ENCODE measurements around the gene STRN3.

Gene STRN3

DNA sequence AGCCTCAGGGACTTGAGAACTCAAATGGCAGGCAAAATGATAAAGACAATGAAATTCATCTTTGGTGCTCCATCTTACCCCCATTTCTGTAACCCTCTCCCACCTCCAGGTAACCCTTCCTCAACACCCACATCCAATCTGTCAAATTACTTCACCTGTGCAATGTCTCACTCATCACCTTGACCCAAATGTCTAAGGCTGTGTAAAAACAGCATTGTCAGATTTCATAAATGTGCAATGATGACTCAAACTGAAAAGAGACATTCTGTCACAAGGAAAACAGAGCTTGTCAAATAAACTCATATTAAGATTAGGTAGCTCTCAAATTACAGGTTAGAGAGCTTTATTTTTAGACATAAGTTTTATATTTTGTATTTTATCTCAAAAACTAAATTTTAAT is 171.7 kb downstream of the STRN3 start:
- H3K36me3 ChIP-seq (ENCODE audit: insufficient read depth, low read length) = no peaks in the 10 kb centered on the region
- no peak overlapping the region for H3K9ac ChIP-seq (ENCODE audit: low read depth, low read length)
- H3K4me1 ChIP-seq (ENCODE audit: insufficient read depth, low read length) = no peaks in the 10 kb centered on the region
- H3K9me3 ChIP-seq (ENCODE audit: control insufficient read depth, insufficient read depth, low read length) = no peaks in the 10 kb centered on the region

DNA sequence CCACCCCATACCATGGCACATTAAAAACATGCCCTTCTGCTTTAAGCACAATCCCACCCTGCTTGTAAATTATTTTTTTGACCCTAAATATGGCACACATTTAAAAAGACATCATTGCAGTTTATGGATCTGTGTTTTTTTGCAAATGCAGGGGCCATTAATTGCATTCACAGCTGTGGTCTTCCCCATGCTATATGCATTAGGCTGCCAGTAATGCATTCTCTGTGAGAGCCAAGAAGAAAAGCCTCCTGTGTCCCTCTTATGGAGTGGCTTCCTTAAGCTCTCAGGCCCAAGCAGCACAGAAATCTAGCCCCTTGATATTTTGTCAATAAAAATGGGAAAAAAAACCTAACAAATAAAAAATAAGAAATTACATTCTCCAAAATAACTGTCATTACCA is 172.2 kb downstream of the STRN3 start:
- Histone ChIP-seq H3K4me1 (ENCODE audit: insufficient read depth, low read length) (no peaks in the 10 kb centered on the region), H3K9ac (ENCODE audit: low read depth, low read length) (no peak overlapping the region), H3K9me3 (ENCODE audit: control insufficient read depth, insufficient read depth, low read length) (no peaks in the 10 kb centered on the region), H3K36me3 (ENCODE audit: insufficient read depth, low read length) (no peaks in the 10 kb centered on the region)

DNA sequence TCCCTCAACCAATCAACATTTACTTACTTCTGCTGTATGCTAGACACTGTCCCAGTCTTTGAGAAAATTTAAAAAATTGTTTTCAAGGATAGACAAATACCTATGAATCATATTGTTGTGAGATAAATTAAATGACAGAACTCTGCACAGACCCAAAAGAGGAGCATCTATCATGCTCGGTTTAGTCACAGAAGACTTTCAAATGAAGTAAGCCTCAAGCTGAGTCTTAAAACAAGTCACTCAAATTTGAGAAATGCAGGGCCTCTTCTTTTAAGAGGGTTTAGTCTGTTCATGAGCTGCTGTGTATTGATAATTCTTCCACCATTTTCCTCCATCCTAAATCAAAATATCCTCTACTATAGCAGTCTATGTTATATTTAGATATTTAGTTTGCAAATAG is 176.2 kb downstream of the STRN3 start:
- H3K36me3 ChIP-seq (ENCODE audit: insufficient read depth, low read length) = no peaks in the 10 kb centered on the region
- no peak overlapping the region for H3K9ac ChIP-seq (ENCODE audit: low read depth, low read length)
- H3K9me3 ChIP-seq (ENCODE audit: control insufficient read depth, insufficient read depth, low read length) = no peaks in the 10 kb centered on the region
- no peaks in the 10 kb centered on the region for H3K4me1 ChIP-seq (ENCODE audit: insufficient read depth, low read length)

DNA sequence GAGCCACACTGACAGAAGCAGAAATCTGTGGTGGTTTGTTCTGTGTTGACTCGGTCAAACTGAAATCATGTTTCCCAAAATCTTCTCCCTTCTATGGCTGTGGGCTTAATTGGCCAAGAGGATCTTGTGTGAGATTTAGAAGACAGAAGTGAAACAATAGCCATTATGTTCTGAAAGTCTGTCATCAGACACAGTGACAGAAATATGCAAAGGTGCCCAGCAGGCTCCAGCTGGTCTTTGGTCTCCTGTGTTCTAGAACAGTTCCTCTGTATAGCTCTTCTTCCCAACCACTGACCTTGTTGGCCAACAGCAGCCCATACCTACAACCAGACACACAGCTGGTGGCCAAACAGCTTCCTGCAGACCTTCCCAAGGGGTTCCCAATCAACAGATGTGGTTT is 176.8 kb downstream of the STRN3 start:
- H3K9me3 ChIP-seq (ENCODE audit: control insufficient read depth, insufficient read depth, low read length) = no peaks in the 10 kb centered on the region
- no peak overlapping the region for H3K9ac ChIP-seq (ENCODE audit: low read depth, low read length)
- H3K36me3 ChIP-seq (ENCODE audit: insufficient read depth, low read length) = no peaks in the 10 kb centered on the region
- H3K4me1 ChIP-seq (ENCODE audit: insufficient read depth, low read length) = no peaks in the 10 kb centered on the region

DNA sequence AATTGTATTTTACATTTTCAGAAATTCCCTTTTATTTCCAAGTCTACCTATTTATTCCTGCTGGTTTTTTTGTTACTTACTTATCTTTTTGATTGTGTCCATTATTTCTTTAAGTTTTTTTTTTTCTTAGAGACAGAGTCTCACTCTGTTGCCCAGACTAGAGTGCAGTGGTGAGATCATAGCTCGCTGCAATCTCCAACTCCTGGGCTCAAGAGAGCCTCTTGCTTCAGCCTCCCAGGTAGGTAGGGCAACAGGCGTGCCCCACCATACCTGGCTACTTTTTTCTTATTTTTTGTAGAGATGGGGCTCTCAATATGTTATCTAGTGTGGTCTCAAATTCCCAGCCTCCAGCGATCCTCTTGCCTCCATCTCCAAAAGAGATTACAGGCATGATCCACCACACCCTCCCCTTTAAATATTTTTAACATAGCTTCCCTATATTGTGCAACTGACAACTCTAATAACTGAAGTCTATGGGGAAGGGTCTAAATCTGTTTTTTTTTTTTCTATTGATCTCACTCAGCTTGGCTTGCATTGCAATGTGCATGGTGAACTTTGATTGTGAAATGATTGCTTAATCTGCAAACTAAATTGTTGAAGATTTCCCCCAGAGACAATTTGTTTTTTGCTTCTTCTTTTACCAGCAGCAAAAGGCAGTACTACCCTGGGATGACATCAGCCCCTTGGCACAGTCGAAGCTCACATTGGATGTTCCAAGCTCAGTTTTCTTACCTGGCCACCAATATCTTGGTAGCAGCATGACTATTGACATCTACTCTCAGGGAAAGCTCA is 177.5 kb downstream of the STRN3 start:
- H3K4me1 ChIP-seq (ENCODE audit: insufficient read depth, low read length) = no peaks in the 10 kb centered on the region
- H3K36me3 ChIP-seq (ENCODE audit: insufficient read depth, low read length) = no peaks in the 10 kb centered on the region
- no peak overlapping the region for H3K9ac ChIP-seq (ENCODE audit: low read depth, low read length)
- H3K9me3 ChIP-seq (ENCODE audit: control insufficient read depth, insufficient read depth, low read length) = no peaks in the 10 kb centered on the region

Data from ES-I3 (cell line).